CD4-positive, alpha-beta T cell treated with Interleukin-17A for 1 hour (primary cell): ENCODE measurements around the gene HES5.
A peak's percentile ranks its signal among the peaks of the same experiment; 100 is the strongest.

Source experiments
- DNase-seq: peaks from one replicate; pipeline ENCODE4 v3.0.0-alpha.2; 2020

The HES5 gene

GRCh38 chr1:2530513-2531361 is 674 bp upstream of the HES5 start:
- DNase-seq = no peak

DNA sequence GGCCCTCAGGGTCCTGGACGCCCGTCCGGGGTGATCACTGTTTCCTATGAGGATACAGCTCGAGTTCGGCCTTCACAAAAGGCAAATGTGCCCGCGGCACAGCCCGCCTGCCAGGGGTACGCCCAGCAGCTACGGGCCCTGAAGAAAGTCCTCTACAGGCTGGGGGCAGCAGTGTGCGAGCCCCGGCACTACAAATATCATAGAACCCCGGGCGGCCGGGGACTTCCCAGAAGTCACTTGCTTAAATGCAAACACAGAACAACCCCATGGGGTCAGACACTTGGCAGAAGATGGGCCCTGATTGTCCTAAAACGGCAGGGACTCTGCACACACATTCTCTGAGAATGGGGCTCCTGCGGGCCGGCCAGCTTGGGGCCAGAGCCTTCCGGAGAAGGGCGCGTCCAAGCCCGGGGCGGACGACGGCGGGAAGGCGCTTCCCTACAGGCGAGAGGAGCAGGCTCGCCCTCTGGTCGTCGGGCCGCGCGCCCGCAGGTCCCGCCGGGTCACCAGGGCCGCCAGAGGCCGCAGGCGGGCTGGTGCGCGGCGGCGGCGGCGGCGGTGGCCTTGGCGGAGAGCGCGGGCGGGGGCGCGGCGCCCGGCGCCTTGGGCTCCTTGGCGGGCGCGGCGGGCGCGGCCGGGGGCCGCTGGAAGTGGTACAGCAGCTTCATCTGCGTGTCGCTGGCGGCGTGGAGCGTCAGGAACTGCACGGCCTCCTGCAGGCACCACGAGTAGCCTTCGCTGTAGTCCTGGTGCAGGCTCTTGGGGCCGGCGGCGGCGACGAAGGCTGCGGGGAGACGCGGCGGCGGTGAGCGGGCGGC is 888 bp downstream of the HES5 start:
- DNase-seq = peak; percentile 65

GRCh38 chr1:2528611-2528965 is 1.5 kb downstream of the HES5 start:
- DNase-seq = no peak

DNA sequence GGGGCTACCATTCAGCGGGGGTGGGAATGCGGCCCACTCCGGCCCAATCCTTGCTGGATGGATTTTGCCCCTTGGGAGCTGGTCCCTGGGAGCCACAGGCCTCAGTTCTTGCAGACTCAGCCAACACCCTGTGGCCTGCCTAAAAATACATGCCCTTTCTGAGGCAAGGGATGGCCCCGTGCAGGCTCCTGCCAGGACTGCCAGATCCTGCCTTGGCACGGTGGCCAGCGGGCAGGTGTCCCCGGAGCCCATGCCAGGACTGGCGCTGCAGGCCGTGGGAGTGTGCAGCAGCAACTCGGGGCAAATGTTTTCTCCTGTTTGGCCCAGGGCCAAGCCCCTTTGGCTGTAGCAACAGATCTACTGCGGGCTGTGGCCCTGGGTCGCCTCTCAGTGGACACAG is 2.0 kb downstream of the HES5 start:
- DNase-seq = no peak

DNA sequence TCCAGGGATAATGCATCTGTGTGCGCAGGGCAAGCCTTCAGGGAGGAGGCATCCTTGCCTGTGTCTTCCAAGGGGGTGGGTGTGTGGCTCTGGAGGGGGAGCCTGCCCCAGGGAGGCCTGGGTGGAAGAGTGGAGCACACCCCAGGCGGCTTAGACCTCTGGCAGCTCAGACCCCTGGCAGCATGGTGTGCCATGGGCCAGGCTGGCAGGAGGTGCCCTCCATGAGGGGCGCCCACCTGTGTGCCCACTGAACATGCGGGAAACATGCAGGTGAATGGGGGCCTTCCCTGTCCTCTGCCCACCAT is 2.6 kb downstream of the HES5 start:
- DNase-seq = no peak

DNA sequence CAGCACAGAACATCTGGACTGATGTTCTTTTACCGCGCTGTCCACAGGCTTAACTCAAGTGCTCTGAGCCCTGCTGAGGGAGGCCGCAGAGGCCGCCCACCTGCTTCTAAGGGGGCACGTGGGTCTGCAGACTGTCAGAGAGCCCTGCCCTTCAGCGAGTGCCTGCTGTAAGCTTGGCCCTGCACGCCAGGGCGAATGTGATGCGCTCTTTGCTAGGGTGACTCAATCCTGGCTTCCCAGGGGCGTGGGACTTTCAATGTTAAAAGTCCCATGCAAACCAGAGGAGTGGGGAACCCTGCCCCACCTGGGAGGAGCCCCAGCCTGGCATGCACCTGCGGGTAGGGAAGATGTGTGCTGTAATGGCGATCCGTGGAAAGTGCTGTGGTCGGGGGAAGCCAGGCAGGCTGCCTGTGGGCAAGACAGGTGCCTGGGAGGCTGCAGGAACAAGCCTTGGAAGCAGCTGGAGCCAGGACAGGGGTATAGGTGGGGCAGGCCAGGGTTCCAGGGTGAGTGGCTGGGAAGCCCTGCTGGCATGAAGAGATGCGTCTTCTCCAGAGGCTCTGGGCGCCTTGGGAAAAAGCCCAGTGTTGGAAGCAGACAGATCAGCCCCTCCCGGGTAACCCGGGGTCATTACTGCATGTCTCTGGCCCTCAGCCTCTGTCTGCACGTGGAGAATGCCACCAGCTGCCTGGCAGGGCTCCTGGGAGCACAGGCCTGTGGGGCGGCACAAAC is 3.1 kb downstream of the HES5 start:
- no peak for DNase-seq

- peak; percentile 88 for DNase-seq
Measured at GRCh38 chr1:2525920-2526823, 3.9 kb downstream of the HES5 start, which contains the start of gene PANK4. PANK4 (minus strand) TSS chr1:2526596; CDS start chr1:2526587, 9 bp downstream.

GRCh38 chr1:2525572-2525919 is 4.5 kb downstream of the HES5 start:
- no peak for DNase-seq

GRCh38 chr1:2523891-2524609 is 6.0 kb downstream of the HES5 start:
- peak; percentile 70 for DNase-seq

GRCh38 chr1:2523191-2523890 is 6.7 kb downstream of the HES5 start:
- no peak for DNase-seq

- DNase-seq = no peak
Measured at GRCh38 chr1:2522230-2522629, 7.8 kb downstream of the HES5 start.

DNA sequence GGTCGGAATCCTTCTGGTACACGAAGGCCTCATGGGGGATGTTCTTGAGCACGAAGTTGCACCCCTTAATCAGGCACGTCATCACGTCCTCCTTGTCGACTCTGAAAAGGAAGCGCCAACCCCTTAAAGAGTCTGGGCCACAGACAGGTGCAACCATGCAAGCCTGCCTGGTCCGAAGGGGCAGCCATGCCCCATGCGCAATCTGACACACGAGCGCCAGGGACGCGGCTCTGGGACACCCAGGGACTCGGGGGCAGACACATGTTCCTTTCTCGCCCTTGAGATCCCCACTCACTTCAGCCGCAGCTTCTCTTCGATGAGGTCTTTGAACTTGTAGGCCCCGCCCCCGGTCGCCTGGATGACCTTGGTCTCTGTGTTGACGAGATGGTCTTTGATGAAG is 9.3 kb downstream of the HES5 start:
- DNase-seq = no peak

DNA sequence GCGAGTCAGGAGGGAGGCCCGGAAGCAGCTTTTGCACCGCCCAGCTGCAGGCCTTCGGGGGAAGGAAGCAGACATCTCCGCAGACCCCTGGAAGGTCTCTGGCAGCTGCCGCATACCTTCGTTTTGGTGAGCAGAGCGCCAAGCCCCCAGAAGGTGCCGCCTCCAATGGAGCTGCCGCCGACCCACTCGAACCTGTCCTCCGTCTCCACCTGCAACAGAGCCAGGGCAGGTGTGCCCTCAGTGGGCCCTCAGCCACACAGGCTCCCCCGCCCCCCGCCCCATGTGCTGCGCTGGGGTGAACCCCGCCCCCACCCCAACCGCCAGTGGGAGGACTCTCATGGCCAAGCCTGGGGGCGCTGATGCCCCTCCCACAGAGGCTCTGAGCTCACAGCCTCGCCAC is 9.9 kb downstream of the HES5 start:
- DNase-seq = no peak

DNA sequence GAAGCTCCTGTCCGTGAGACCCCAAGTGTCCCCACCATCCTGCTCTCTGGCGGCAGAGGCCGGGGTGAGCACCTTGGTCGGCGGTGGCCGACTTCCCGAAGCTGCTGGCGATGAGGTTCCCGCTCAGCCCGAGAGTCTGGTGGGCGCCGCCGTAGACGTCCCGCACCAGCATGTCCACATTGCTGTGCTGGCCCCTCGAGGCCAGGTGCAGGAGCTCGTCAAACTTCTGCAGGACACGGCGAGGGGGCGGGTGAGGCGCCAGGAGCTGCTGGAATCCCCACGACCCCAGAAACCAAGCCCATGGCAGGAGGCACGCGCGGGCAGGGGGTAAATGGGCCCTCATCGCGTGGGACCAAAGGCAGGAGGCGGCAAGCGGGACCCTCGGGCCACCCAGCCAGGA is 10.3 kb downstream of the HES5 start:
- DNase-seq = no peak

- no peak for DNase-seq
Measured at GRCh38 chr1:2519029-2519685, 10.9 kb downstream of the HES5 start.

- DNase-seq = no peak
Measured at GRCh38 chr1:2518528-2518927, 11.5 kb downstream of the HES5 start.

- DNase-seq = no peak
Measured at GRCh38 chr1:2517966-2518365, 12.1 kb downstream of the HES5 start.

DNA sequence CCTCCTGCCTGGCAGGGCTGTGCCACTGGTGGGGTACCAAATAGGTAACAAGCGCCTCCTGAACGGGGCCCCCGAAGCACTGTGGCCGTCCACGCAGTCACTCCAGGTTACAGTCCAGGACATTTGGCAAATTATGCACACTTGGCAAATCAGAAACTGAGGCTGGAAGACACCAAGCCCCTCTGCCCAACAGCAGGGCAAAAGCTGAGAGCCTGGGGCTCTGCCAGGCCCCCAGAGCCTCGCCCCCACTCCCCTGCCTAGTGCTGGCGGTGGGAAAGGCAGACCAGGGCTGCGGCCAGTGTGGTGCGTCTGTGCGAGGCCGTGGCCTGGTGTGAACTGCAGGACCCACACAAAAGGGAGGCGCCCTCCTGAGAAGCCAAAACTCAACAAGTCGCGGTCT is 13.1 kb downstream of the HES5 start:
- no peak for DNase-seq

GRCh38 chr1:2516124-2516523 is 13.9 kb downstream of the HES5 start:
- no peak for DNase-seq

- DNase-seq = no peak
Measured at GRCh38 chr1:2515763-2516080, 14.3 kb downstream of the HES5 start.
